Endothelial cell of umbilical vein (primary cell): ENCODE results near the gene DMXL2. TPM values are rescaled to one million over a fixed set of nuclear protein-coding genes. Genes with fewer than 3 reads are reported as not detected.

Source experiments
- BruUV-seq: library from RNA; stranded (reverse); fragments of 400-500 nt; replicated peaks from 2 replicates; lab custom pipeline; 2021; lab: Mats Ljungman, UMichigan
- CTCF ChIA-PET: fragments of 300-600, 350-600 bp; sonication (Branson Sonifier 250); formaldehyde crosslinking; loops from one replicate; lab custom pipeline; 2021; ENCODE audit warnings: antibody characterized with exemption, inconsistent platforms; lab: Charles Lee
- POLR2A ChIA-PET: fragments of 300-600, 350-600 bp; sonication (Branson Sonifier 250); formaldehyde crosslinking; loops from one replicate; lab custom pipeline; 2021; ENCODE audit warnings: antibody characterized with exemption, inconsistent platforms; lab: Charles Lee
- DNase-seq: peaks from one replicate; pipeline ENCODE4 v3.0.0-alpha.2; 2011; ENCODE audit warnings: low read depth, low spot score
- FAIRE-seq: peaks from 2 replicates; lab custom pipeline; 2011; peaks lifted over from hg19 to GRCh38; lab: Jason Lieb, UNC
- H2AFZ ChIP-seq: 2 replicates; pipeline ENCODE4 v1.6.0; 2012; ENCODE audit warnings: low read depth, low read length, control low read depth, inconsistent platforms
- H3K27ac ChIP-seq: 2 replicates; pipeline ENCODE4 v1.5.1; 2011; ENCODE audit warnings: low read depth, mild to moderate bottlenecking, control low read depth, low read length, moderate library complexity; ENCODE audit not compliant: insufficient read depth
- H3K27me3 ChIP-seq, 2 experiments: 2 replicates each; pipeline versions ENCODE4 v1.6.0 to v1.6.1; 2011; ENCODE audit warnings: low read length in 2 of 2, mixed read lengths in 1 of 2; ENCODE audit not compliant: control insufficient read depth in 2 of 2, insufficient read depth in 2 of 2
- H3K36me3 ChIP-seq, 2 experiments: 2 replicates in 1 of 2; 3 replicates in 1 of 2; pipeline ENCODE4 v1.5.1; 2011; ENCODE audit warnings: low read length in 2 of 2, mild to moderate bottlenecking in 1 of 2, moderate library complexity in 1 of 2; ENCODE audit not compliant: control insufficient read depth in 2 of 2, insufficient read depth in 2 of 2; ENCODE audit errors: extremely low read depth in 1 of 2
- H3K4me1 ChIP-seq: 3 replicates; pipeline ENCODE4 v1.5.1; 2011; ENCODE audit warnings: mild to moderate bottlenecking, low read length; ENCODE audit not compliant: control insufficient read depth, insufficient read depth; ENCODE audit errors: extremely low read depth
- H3K4me2 ChIP-seq: 2 replicates; pipeline ENCODE4 v1.6.1; 2011; ENCODE audit warnings: low read length, control low read depth, mixed read lengths; ENCODE audit not compliant: insufficient read depth
- H3K4me3 ChIP-seq, 3 experiments: fragments of 200-600 bp in 1 of 3; sonication (generic), shearing (Covaris generic) in 1 of 3; replicated peaks in 1 of 3; 2 replicates each; pipeline ENCODE4 v1.5.1; 2011 to 2016; ENCODE audit warnings: control low read depth in 3 of 3, low read length in 3 of 3, mild to moderate bottlenecking in 2 of 3, inconsistent platforms in 1 of 3, low read depth in 1 of 3, moderate library complexity in 1 of 3; ENCODE audit not compliant: insufficient read depth in 1 of 3
- H3K79me2 ChIP-seq: 2 replicates; pipeline ENCODE4 v1.6.0; 2012; ENCODE audit warnings: low read length, inconsistent platforms; ENCODE audit not compliant: control insufficient read depth, insufficient read depth
- H3K9ac ChIP-seq: replicated peaks from 2 replicates; pipeline ENCODE3; 2011; ENCODE audit warnings: low read length, control low read depth; ENCODE audit not compliant: insufficient read depth; ENCODE audit errors: extremely low read depth
- H3K9me1 ChIP-seq: replicated peaks from 3 replicates; pipeline ENCODE4 v1.6.0; 2011; ENCODE audit warnings: mild to moderate bottlenecking, low read length; ENCODE audit not compliant: control insufficient read depth, insufficient read depth; ENCODE audit errors: extremely low read depth
- H3K9me3 ChIP-seq: replicated peaks from 2 replicates; pipeline ENCODE4 v1.5.1; 2012; ENCODE audit warnings: low read length, inconsistent platforms; ENCODE audit not compliant: control insufficient read depth, insufficient read depth
- H4K20me1 ChIP-seq: replicated peaks from 2 replicates; pipeline ENCODE3; 2011; ENCODE audit warnings: mild to moderate bottlenecking, low read length; ENCODE audit not compliant: control insufficient read depth, insufficient read depth; ENCODE audit errors: extremely low read depth
- CTCF ChIP-seq, 2 donors: IDR thresholded peaks; 1 replicate in 1 of 2; 2 replicates in 1 of 2; pipeline ENCODE4 v1.5.1; 2011; ENCODE audit warnings: low read length in 2 of 2, mild to moderate bottlenecking in 2 of 2, moderate library complexity in 2 of 2, control low read depth in 1 of 2, inconsistent platforms in 1 of 2, low read depth in 1 of 2; ENCODE audit not compliant: insufficient read depth in 1 of 2; ENCODE audit errors: extremely low read depth in 1 of 2
- EZH2 ChIP-seq: IDR thresholded peaks from 2 replicates; pipeline ENCODE4 v1.6.1; 2012; ENCODE audit warnings: borderline replicate concordance, low read depth, mild to moderate bottlenecking, moderate library complexity, low read length, inconsistent platforms; ENCODE audit not compliant: severe bottlenecking
- FOS ChIP-seq: IDR thresholded peaks from 2 replicates; pipeline ENCODE4 v1.6.1; 2011; ENCODE audit warnings: mild to moderate bottlenecking, low read length, moderate library complexity, borderline replicate concordance; ENCODE audit not compliant: insufficient read depth
- GATA2 ChIP-seq: IDR thresholded peaks from 2 replicates; pipeline ENCODE4 v1.7.0; 2011; ENCODE audit warnings: low read depth, mild to moderate bottlenecking, moderate library complexity, mixed read lengths, low read length; ENCODE audit not compliant: insufficient read length, insufficient read depth
- JUN ChIP-seq: IDR thresholded peaks from 2 replicates; pipeline ENCODE4 v1.6.1; 2011; ENCODE audit warnings: borderline replicate concordance, low read depth; ENCODE audit not compliant: insufficient read length, insufficient read depth
- MYC ChIP-seq: IDR thresholded peaks from one replicate; pipeline ENCODE4 v1.6.1; 2011; ENCODE audit warnings: mild to moderate bottlenecking, low read depth, low read length
- POLR2A ChIP-seq: IDR thresholded peaks from 2 replicates; pipeline ENCODE4 v1.6.1; 2012; ENCODE audit warnings: low read depth, mild to moderate bottlenecking, control low read depth, low read length
- POLR2AphosphoS5 ChIP-seq: IDR thresholded peaks from 2 replicates; pipeline ENCODE4 v1.6.1; 2012; ENCODE audit warnings: low read depth, mild to moderate bottlenecking, control low read depth, low read length, moderate library complexity; ENCODE audit not compliant: insufficient read depth
- dilution Hi-C: fragments of 300-500 bp; cut with MboI; formaldehyde crosslinking; loops from one replicate; pipeline ENCODE4 v1.15.0; 2019; ENCODE audit warnings: low sequenced_read_pairs; ENCODE audit not compliant: extremely low pct_ligation_motif_present
- intact Hi-C: fragments of 100-400 bp; cut with micrococcal nuclease; formaldehyde crosslinking; loops from one replicate; pipeline ENCODE4 v1.10.0; 2022
- polyA plus RNA-seq, 4 experiments: library from polyadenylated mRNA; depleted of rRNA in 3 of 4; stranded (reverse) in 3 of 4; unstranded in 1 of 4; fragments of >200 nt; gene quantifications; 2 replicates each; pipeline versions ENCODE4 v1.2.1 to v1.2.3, GENCODE V29; 2011 to 2012; ENCODE audit warnings: missing spikeins in 1 of 4
- total RNA-seq: library from RNA; stranded (reverse); gene quantifications from 2 replicates; pipeline ENCODE4 v1.2.3, GENCODE V29; 2021
- TF ChIP-seq, protein P1 (sequence below): IDR thresholded peaks from 2 replicates; pipeline ENCODE4 v1.6.1; 2011; ENCODE audit not compliant: insufficient read depth, insufficient read length

The DMXL2 gene
- total and polyA plus RNA-seq, 2 donors (not counting 3 experiments of a cell fraction or from before 2014, with no cell fraction given), result 6.3 to 10.8 TPM

- ChIA-PET POLR2A (no interaction called here), CTCF (interaction anchor here (1.0 kb wide), 1 partner anchor 9 kb away, joined by 4 read pairs; no protein-coding TSS in a partner anchor)
- Histone ChIP-seq H3K4me3 (no peak overlapping the region), H3K79me2 (no peaks in the 10 kb centered on the region), H3K27ac (no peak overlapping the region), H3K9me3 (no peaks in the 10 kb centered on the region), H2AFZ (no peak overlapping the region), H4K20me1 (peaks cover 2% of the 10 kb centered on the region), H3K27me3 (no peaks in the 10 kb centered on the region), H3K4me2 (no peak overlapping the region), H3K36me3 (no peaks in the 10 kb centered on the region), H3K9me1 (no peaks in the 10 kb centered on the region), H3K4me1 (no peaks in the 10 kb centered on the region), H3K9ac (no peak overlapping the region)
- intact Hi-C loops, result no loop called here
- dilution Hi-C loops, result no loop called here
- DNase-seq (no peak), FAIRE-seq (no peak)
- TF ChIP-seq, protein P1, sequence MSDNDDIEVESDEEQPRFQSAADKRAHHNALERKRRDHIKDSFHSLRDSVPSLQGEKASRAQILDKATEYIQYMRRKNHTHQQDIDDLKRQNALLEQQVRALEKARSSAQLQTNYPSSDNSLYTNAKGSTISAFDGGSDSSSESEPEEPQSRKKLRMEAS, result no peak
- TF ChIP-seq EZH2 (no peak), FOS (no peak), JUN (no peak), GATA2 (no peak), CTCF (IDR thresholded peaks at IDR 0.05; ENCODE audit: extremely low read depth in 1 of 2, insufficient read depth in 1 of 2, low read depth in 1 of 2, low read length in 2 of 2) (no peak), MYC (no peak), POLR2AphosphoS5 (no peak), POLR2A (no peak)
- BruUV-seq, result no TSS peak
These were observed 20.8 kb downstream of the DMXL2 start for GRCh38 chr15:51601801-51602200.
